Mononuclear cell (primary cell): ENCODE data around the gene SPEF1. TPM values are rescaled to one million over a fixed set of nuclear protein-coding genes. Genes with fewer than 3 reads are reported as not detected.

Source experiments
- H3K27me3 ChIP-seq: 2 replicates; pipeline ENCODE4 v1.6.0; 2011; ENCODE audit warnings: low read length, control low read depth; ENCODE audit not compliant: insufficient read depth
- H3K4me1 ChIP-seq: 2 replicates; pipeline ENCODE4 v1.5.1; 2011; ENCODE audit warnings: mild to moderate bottlenecking, low read length, control low read depth; ENCODE audit not compliant: insufficient read depth
- H3K4me3 ChIP-seq: 2 replicates; pipeline ENCODE4 v1.5.1; 2011; ENCODE audit warnings: mild to moderate bottlenecking, low read length, moderate library complexity
- H3K9me3 ChIP-seq: 2 replicates; pipeline ENCODE4 v1.5.1; 2011; ENCODE audit warnings: low read depth, mild to moderate bottlenecking, control low read depth, low read length
- total RNA-seq: library from RNA; depleted of rRNA; stranded (reverse); fragments of >200 nt; gene quantifications from one replicate; pipeline ENCODE4 v1.2.3, GENCODE V29; 2012

Gene SPEF1
- total RNA-seq, 1 donor: not detected

- Histone ChIP-seq H3K9me3 (no peaks in the 10 kb centered on the region), H3K4me3 (peak overlapping the region; percentile 38), H3K4me1 (peaks cover 38% of the 10 kb centered on the region), H3K27me3 (no peaks in the 10 kb centered on the region)
Observed at GRCh38 chr20:3786126-3786484, 4.9 kb upstream of the SPEF1 start.

- H3K27me3 ChIP-seq: no peaks in the 10 kb centered on the region
- peaks cover 44% of the 10 kb centered on the region for H3K4me1 ChIP-seq
- no peaks in the 10 kb centered on the region for H3K9me3 ChIP-seq
- peak overlapping the region; percentile 38 for H3K4me3 ChIP-seq
Observed at GRCh38 chr20:3785240-3786125, 4.2 kb upstream of the SPEF1 start.

GRCh38 chr20:3784863-3785239, 3.6 kb upstream of the SPEF1 start:
- H3K4me3 ChIP-seq: no peak overlapping the region
- peaks cover 44% of the 10 kb centered on the region for H3K4me1 ChIP-seq
- no peaks in the 10 kb centered on the region for H3K9me3 ChIP-seq

GRCh38 chr20:3784216-3784853, 3.1 kb upstream of the SPEF1 start:
- Histone ChIP-seq H3K27me3 (peaks cover 1% of the 10 kb centered on the region), H3K9me3 (no peaks in the 10 kb centered on the region), H3K4me3 (no peak overlapping the region), H3K4me1 (peaks cover 44% of the 10 kb centered on the region)

More at GRCh38 chr20:3784863-3785239, 3.6 kb upstream of the SPEF1 start:
- H3K27me3 ChIP-seq: no peaks in the 10 kb centered on the region

- Histone ChIP-seq H3K4me1 (peaks cover 40% of the 10 kb centered on the region), H3K4me3 (no peak overlapping the region), H3K9me3 (no peaks in the 10 kb centered on the region), H3K27me3 (peaks cover 8% of the 10 kb centered on the region)
Observed at GRCh38 chr20:3783511-3784195, 2.4 kb upstream of the SPEF1 start.

- Histone ChIP-seq H3K9me3 (no peaks in the 10 kb centered on the region), H3K4me1 (peaks cover 45% of the 10 kb centered on the region), H3K27me3 (peaks cover 14% of the 10 kb centered on the region), H3K4me3 (no peak overlapping the region)
Observed at GRCh38 chr20:3783068-3783489, 1.8 kb upstream of the SPEF1 start.

- no peak overlapping the region for H3K4me3 ChIP-seq
- H3K27me3 ChIP-seq: peaks cover 14% of the 10 kb centered on the region
- no peaks in the 10 kb centered on the region for H3K9me3 ChIP-seq
- peaks cover 48% of the 10 kb centered on the region for H3K4me1 ChIP-seq
Observed at GRCh38 chr20:3782597-3782996, 1.3 kb upstream of the SPEF1 start.

GRCh38 chr20:3778976-3779375, 2.3 kb downstream of the SPEF1 start:
- Histone ChIP-seq H3K27me3 (peaks cover 14% of the 10 kb centered on the region), H3K4me3 (no peak overlapping the region), H3K9me3 (no peaks in the 10 kb centered on the region), H3K4me1 (peaks cover 31% of the 10 kb centered on the region)

GRCh38 chr20:3777716-3778629, 3.3 kb downstream of the SPEF1 start:
- Histone ChIP-seq H3K9me3 (no peaks in the 10 kb centered on the region), H3K27me3 (peaks cover 14% of the 10 kb centered on the region), H3K4me3 (peak overlapping the region; percentile 34), H3K4me1 (peaks cover 31% of the 10 kb centered on the region)

- H3K27me3 ChIP-seq: peaks cover 14% of the 10 kb centered on the region
- no peaks in the 10 kb centered on the region for H3K9me3 ChIP-seq
- peaks cover 31% of the 10 kb centered on the region for H3K4me1 ChIP-seq
- peak overlapping the region; percentile 34 for H3K4me3 ChIP-seq
Observed at GRCh38 chr20:3777381-3777715, 3.9 kb downstream of the SPEF1 start.

- H3K4me3 ChIP-seq: no peak overlapping the region
- no peaks in the 10 kb centered on the region for H3K9me3 ChIP-seq
- H3K27me3 ChIP-seq: peaks cover 14% of the 10 kb centered on the region
- peaks cover 20% of the 10 kb centered on the region for H3K4me1 ChIP-seq
Observed at GRCh38 chr20:3775457-3776108, 5.7 kb downstream of the SPEF1 start.

GRCh38 chr20:3771552-3772058, 9.6 kb downstream of the SPEF1 start:
- Histone ChIP-seq H3K9me3 (no peaks in the 10 kb centered on the region), H3K27me3 (no peaks in the 10 kb centered on the region)

GRCh38 chr20:3768342-3769130, 12.7 kb downstream of the SPEF1 start:
- Histone ChIP-seq H3K9me3 (no peaks in the 10 kb centered on the region), H3K27me3 (no peaks in the 10 kb centered on the region), H3K4me3 (peak overlapping the region; percentile 70), H3K4me1 (peaks cover 50% of the 10 kb centered on the region)

More at GRCh38 chr20:3771552-3772058, 9.6 kb downstream of the SPEF1 start:
- no peak overlapping the region for H3K4me3 ChIP-seq
- peaks cover 19% of the 10 kb centered on the region for H3K4me1 ChIP-seq
